Liver (tissue), 3 donors: ENCODE results near the gene KIF1A.

Experiments used
- ATF3 ChIP-seq: IDR thresholded peaks from 2 replicates; pipeline ENCODE4 v1.6.1; 2016; ENCODE audit warnings: antibody characterized with exemption
- CTCF ChIP-seq: fragments of 150-350 bp; IDR thresholded peaks from 2 replicates; pipeline ENCODE4 v1.5.1; 2017; ENCODE audit warnings: improper control_type of control experiment, low read depth, low read length; ENCODE audit not compliant: missing input control
- RAD21 ChIP-seq, 2 donors: IDR thresholded peaks; 2 replicates each; pipeline ENCODE4 v1.6.1; 2016; ENCODE audit warnings: antibody characterized with exemption in 2 of 2, mild to moderate bottlenecking in 2 of 2
- SP1 ChIP-seq: IDR thresholded peaks from 2 replicates; pipeline ENCODE4 v1.6.1; 2018; ENCODE audit warnings: antibody characterized with exemption, mild to moderate bottlenecking
- YY1 ChIP-seq: IDR thresholded peaks from 2 replicates; pipeline ENCODE4 v1.6.1; 2016; ENCODE audit warnings: antibody characterized with exemption, mild to moderate bottlenecking
- donor health status: healthy.
- donor health status: healthy.

DNA sequence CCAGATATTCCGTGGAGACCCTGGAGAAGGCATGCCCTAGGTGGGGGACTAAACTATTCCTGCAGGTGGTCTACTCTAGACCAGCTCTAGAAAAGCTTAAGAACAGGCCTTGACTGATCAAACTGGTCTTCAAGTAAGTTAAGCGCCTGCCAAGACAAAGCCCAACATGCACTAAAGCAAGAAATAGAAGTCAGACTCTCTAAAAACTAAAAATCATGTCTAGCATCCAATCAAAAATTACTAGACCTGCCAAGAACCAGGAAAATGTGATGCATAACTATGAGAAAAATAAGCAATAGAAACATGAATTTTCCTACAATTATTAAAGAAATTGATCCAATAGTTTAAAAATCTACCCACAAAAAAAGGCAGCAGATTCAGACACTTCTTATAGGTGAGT is 13.6 kb downstream of the KIF1A start:
- no peak for TF ChIP-seq SP1
- no peak for TF ChIP-seq ATF3
- no peak for TF ChIP-seq RAD21 (IDR thresholded peaks at IDR 0.05)
- no peak for TF ChIP-seq CTCF
- TF ChIP-seq YY1 = no peak
